Astrocyte (in vitro differentiated cells and primary cell): ENCODE data around the gene RAD51B. TPM values are rescaled to one million over a fixed set of nuclear protein-coding genes. Genes with fewer than 3 reads are reported as not detected.
A peak's percentile ranks its signal among the peaks of the same experiment; 100 is the strongest.

ENCODE experiments used
- DNase-seq: peaks from one replicate; pipeline ENCODE4 v3.0.0-alpha.2; 2010; ENCODE audit warnings: low read depth
- FAIRE-seq: peaks from 2 replicates; lab custom pipeline; 2011; peaks lifted over from hg19 to GRCh38; lab: Jason Lieb, UNC
- H2AFZ ChIP-seq: 2 replicates; pipeline ENCODE4 v1.6.0; 2012; ENCODE audit warnings: low read depth, low read length, inconsistent platforms
- H3K27ac ChIP-seq: 2 replicates; pipeline ENCODE4 v1.5.1; 2011; ENCODE audit warnings: low read depth, low read length, inconsistent platforms
- H3K27me3 ChIP-seq: 2 replicates; pipeline ENCODE4 v1.6.0; 2011; ENCODE audit warnings: low read length, inconsistent platforms; ENCODE audit not compliant: insufficient read depth
- H3K36me3 ChIP-seq: 2 replicates; pipeline ENCODE4 v1.5.1; 2011; ENCODE audit warnings: low read length, inconsistent platforms; ENCODE audit not compliant: insufficient read depth
- H3K4me1 ChIP-seq: 2 replicates; pipeline ENCODE4 v1.5.1; 2011; ENCODE audit warnings: low read length, inconsistent platforms; ENCODE audit not compliant: insufficient read depth
- H3K4me2 ChIP-seq: 2 replicates; pipeline ENCODE4 v1.6.0; 2012; ENCODE audit warnings: low read length, inconsistent platforms
- H3K4me3 ChIP-seq: 2 replicates; pipeline ENCODE4 v1.5.1; 2011; ENCODE audit warnings: low read depth, mild to moderate bottlenecking, low read length, inconsistent platforms; ENCODE audit not compliant: insufficient read depth
- H3K79me2 ChIP-seq: 2 replicates; pipeline ENCODE4 v1.6.0; 2012; ENCODE audit warnings: mild to moderate bottlenecking, low read length, inconsistent platforms; ENCODE audit not compliant: insufficient read depth
- H3K9ac ChIP-seq: 2 replicates; pipeline ENCODE4 v1.6.0; 2012; ENCODE audit warnings: mild to moderate bottlenecking, low read length, inconsistent platforms
- H3K9me3 ChIP-seq: 2 replicates; pipeline ENCODE4 v1.5.1; 2012; ENCODE audit warnings: low read depth, mild to moderate bottlenecking, low read length, inconsistent platforms; ENCODE audit not compliant: insufficient read depth
- H4K20me1 ChIP-seq: 2 replicates; pipeline ENCODE4 v1.6.0; 2012; ENCODE audit warnings: low read length, inconsistent platforms; ENCODE audit not compliant: insufficient read depth
- H3K27ac Mint-ChIP-seq: one replicate; pipeline ENCODE4 v1.8.0; 2021; ENCODE audit warnings: mild to moderate bottlenecking, mixed read lengths; ENCODE audit not compliant: unreplicated experiment
- H3K27me3 Mint-ChIP-seq: one replicate; pipeline ENCODE4 v1.8.0; 2021; ENCODE audit warnings: low read depth, mixed read lengths; ENCODE audit not compliant: unreplicated experiment
- H3K36me3 Mint-ChIP-seq: one replicate; pipeline ENCODE4 v1.8.0; 2021; ENCODE audit warnings: low read depth, mixed read lengths; ENCODE audit not compliant: unreplicated experiment
- H3K4me1 Mint-ChIP-seq: one replicate; pipeline ENCODE4 v1.8.0; 2021; ENCODE audit warnings: low read depth, mixed read lengths; ENCODE audit not compliant: unreplicated experiment
- H3K4me3 Mint-ChIP-seq: one replicate; pipeline ENCODE4 v1.8.0; 2021; ENCODE audit warnings: mild to moderate bottlenecking, moderate library complexity, mixed read lengths; ENCODE audit not compliant: unreplicated experiment
- H3K9me3 Mint-ChIP-seq: one replicate; pipeline ENCODE4 v1.8.0; 2021; ENCODE audit warnings: mild to moderate bottlenecking, mixed read lengths; ENCODE audit not compliant: unreplicated experiment
- EZH2 ChIP-seq: IDR thresholded peaks from 2 replicates; pipeline ENCODE4 v1.6.1; 2012; ENCODE audit warnings: mild to moderate bottlenecking, low read length, inconsistent platforms; ENCODE audit not compliant: insufficient read depth
- total RNA-seq: library from RNA; stranded (reverse); gene quantifications from 2 replicates; pipeline ENCODE4 v1.2.1, GENCODE V29; 2021
- TF ChIP-seq, protein P1 (sequence below): IDR thresholded peaks from 2 replicates; pipeline ENCODE4 v1.5.1; 2011; ENCODE audit warnings: low read depth, mild to moderate bottlenecking, inconsistent platforms, low read length, moderate library complexity; ENCODE audit not compliant: insufficient read depth

Gene RAD51B
- total RNA-seq, 1 donor from 2014 or later = 10.8 TPM

- Histone ChIP-seq H3K4me1 (no peaks in the 10 kb centered on the region), H3K4me3 (no peak overlapping the region), H3K4me2 (no peak overlapping the region), H3K9me3 (no peaks in the 10 kb centered on the region), H4K20me1 (no peaks in the 10 kb centered on the region), H3K9ac (no peak overlapping the region), H3K79me2 (no peaks in the 10 kb centered on the region), H3K27ac (no peak overlapping the region), H2AFZ (no peak overlapping the region), H3K36me3 (no peaks in the 10 kb centered on the region), H3K27me3 (no peaks in the 10 kb centered on the region)
- H3K4me3 Mint-ChIP-seq = no peak overlapping the region
- peaks cover 10% of the 10 kb centered on the region for H3K36me3 Mint-ChIP-seq
- peaks cover 9% of the 10 kb centered on the region for H3K4me1 Mint-ChIP-seq
- TF ChIP-seq, protein P1, sequence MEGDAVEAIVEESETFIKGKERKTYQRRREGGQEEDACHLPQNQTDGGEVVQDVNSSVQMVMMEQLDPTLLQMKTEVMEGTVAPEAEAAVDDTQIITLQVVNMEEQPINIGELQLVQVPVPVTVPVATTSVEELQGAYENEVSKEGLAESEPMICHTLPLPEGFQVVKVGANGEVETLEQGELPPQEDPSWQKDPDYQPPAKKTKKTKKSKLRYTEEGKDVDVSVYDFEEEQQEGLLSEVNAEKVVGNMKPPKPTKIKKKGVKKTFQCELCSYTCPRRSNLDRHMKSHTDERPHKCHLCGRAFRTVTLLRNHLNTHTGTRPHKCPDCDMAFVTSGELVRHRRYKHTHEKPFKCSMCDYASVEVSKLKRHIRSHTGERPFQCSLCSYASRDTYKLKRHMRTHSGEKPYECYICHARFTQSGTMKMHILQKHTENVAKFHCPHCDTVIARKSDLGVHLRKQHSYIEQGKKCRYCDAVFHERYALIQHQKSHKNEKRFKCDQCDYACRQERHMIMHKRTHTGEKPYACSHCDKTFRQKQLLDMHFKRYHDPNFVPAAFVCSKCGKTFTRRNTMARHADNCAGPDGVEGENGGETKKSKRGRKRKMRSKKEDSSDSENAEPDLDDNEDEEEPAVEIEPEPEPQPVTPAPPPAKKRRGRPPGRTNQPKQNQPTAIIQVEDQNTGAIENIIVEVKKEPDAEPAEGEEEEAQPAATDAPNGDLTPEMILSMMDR = no peak
- no peak for TF ChIP-seq EZH2
- H3K27me3 Mint-ChIP-seq = no peaks in the 10 kb centered on the region
- peaks cover 20% of the 10 kb centered on the region for H3K9me3 Mint-ChIP-seq
- FAIRE-seq (no peak), DNase-seq (peak; percentile 35)
- peak overlapping the region; percentile 75 for H3K27ac Mint-ChIP-seq
These were observed 275.2 kb downstream of the RAD51B start for GRCh38 chr14:68094752-68095151.

- Histone ChIP-seq H4K20me1 (no peaks in the 10 kb centered on the region), H3K36me3 (no peaks in the 10 kb centered on the region), H2AFZ (no peak overlapping the region), H3K27ac (no peak overlapping the region), H3K4me1 (no peaks in the 10 kb centered on the region), H3K27me3 (no peaks in the 10 kb centered on the region), H3K79me2 (no peaks in the 10 kb centered on the region), H3K9ac (no peak overlapping the region), H3K4me2 (no peak overlapping the region), H3K9me3 (peaks cover 15% of the 10 kb centered on the region), H3K4me3 (no peak overlapping the region)
- TF ChIP-seq EZH2 = no peak
- TF ChIP-seq, protein P1 = no peak
- Mint-ChIP-seq H3K4me1 (peaks cover 10% of the 10 kb centered on the region), H3K4me3 (no peak overlapping the region), H3K9me3 (peaks cover 30% of the 10 kb centered on the region), H3K36me3 (peaks cover 29% of the 10 kb centered on the region), H3K27me3 (no peaks in the 10 kb centered on the region), H3K27ac (no peak overlapping the region)
- no peak for DNase-seq
- no peak for FAIRE-seq
These were observed 278.1 kb downstream of the RAD51B start for GRCh38 chr14:68097727-68098126.

DNA sequence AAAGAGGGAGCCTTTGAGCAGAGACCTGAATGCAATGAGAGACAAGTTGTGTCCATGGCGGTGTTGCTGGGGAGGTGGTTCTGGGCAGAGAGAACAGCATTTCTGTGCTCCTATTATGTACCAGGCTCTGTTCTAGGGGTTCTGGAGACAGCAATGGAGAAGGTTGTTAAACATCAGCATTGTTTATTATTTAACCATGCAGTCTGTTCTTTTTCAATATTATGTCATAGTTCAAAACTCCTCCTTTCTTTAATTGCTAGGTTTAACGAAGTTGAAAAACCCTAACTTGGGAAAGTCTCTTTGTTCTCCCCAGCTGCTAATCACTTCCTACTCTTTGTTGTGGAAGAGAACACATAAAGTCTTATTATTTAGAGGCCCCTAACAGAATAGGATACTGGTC, 279.3 kb downstream of the RAD51B start:
- H3K79me2 ChIP-seq = no peaks in the 10 kb centered on the region
- H3K27ac ChIP-seq = no peak overlapping the region
- no peaks in the 10 kb centered on the region for H4K20me1 ChIP-seq
- Mint-ChIP-seq H3K9me3 (peaks cover 31% of the 10 kb centered on the region), H3K27ac (no peak overlapping the region), H3K27me3 (no peaks in the 10 kb centered on the region), H3K4me1 (peaks cover 18% of the 10 kb centered on the region), H3K4me3 (no peak overlapping the region), H3K36me3 (peaks cover 29% of the 10 kb centered on the region)
- TF ChIP-seq, protein P1 = no peak
- TF ChIP-seq EZH2 = no peak
- no peak overlapping the region for H3K4me3 ChIP-seq
- no peak for FAIRE-seq
- H3K9me3 ChIP-seq = peaks cover 15% of the 10 kb centered on the region
- no peak overlapping the region for H3K4me2 ChIP-seq
- H3K27me3 ChIP-seq = no peaks in the 10 kb centered on the region
- no peaks in the 10 kb centered on the region for H3K36me3 ChIP-seq
- H3K4me1 ChIP-seq = peaks cover 2% of the 10 kb centered on the region
- H2AFZ ChIP-seq = no peak overlapping the region
- no peak for DNase-seq
- H3K9ac ChIP-seq = no peak overlapping the region
